GM12872 (cell line): ENCODE results near the gene EZH2.

Experiments used
- TF ChIP-seq, protein P1 (sequence below): IDR thresholded peaks from 3 replicates; pipeline ENCODE4 v1.5.1; 2011; ENCODE audit warnings: low read depth, mild to moderate bottlenecking, low read length, moderate library complexity; ENCODE audit not compliant: insufficient read depth

Gene EZH2

DNA sequence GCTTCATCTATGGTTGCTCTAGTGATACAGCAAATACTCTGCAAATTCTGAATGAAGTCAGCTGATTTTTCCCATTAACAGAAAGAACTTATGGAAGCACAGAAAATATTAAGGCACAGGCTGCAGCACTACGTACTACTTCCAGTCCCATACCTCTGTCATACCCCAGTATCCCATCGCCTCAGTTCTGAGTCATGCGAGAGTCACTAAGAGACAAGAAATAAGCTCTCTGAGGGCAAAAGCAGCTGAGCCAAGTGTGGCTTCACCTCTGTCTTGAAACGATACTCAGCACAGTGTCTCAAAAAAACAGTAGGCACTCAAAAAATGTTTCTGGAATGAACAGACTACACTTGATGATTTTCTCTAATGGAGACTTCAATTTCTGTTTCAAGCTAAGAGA, 48.2 kb downstream of the EZH2 start:
- TF ChIP-seq, protein P1, sequence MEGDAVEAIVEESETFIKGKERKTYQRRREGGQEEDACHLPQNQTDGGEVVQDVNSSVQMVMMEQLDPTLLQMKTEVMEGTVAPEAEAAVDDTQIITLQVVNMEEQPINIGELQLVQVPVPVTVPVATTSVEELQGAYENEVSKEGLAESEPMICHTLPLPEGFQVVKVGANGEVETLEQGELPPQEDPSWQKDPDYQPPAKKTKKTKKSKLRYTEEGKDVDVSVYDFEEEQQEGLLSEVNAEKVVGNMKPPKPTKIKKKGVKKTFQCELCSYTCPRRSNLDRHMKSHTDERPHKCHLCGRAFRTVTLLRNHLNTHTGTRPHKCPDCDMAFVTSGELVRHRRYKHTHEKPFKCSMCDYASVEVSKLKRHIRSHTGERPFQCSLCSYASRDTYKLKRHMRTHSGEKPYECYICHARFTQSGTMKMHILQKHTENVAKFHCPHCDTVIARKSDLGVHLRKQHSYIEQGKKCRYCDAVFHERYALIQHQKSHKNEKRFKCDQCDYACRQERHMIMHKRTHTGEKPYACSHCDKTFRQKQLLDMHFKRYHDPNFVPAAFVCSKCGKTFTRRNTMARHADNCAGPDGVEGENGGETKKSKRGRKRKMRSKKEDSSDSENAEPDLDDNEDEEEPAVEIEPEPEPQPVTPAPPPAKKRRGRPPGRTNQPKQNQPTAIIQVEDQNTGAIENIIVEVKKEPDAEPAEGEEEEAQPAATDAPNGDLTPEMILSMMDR: no peak

DNA sequence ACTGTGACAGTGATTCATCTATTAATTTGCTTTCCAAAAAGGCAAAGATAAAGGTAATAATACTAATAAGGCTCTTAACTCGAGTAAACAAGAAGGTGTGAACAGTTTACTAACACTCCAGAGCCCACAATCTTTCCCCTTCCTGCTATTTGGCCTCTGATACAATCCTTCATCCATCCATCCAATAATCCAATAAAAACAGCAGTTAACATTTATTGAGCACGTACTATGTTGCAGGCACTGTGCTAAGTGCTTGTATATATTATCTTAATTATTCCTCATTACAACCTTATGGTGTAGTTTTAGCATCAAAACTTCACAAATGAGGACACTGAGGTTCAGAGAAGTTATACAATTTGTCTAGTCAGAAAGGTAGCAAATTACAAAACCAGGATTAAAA, 49.5 kb downstream of the EZH2 start:
- TF ChIP-seq, protein P1: no peak

DNA sequence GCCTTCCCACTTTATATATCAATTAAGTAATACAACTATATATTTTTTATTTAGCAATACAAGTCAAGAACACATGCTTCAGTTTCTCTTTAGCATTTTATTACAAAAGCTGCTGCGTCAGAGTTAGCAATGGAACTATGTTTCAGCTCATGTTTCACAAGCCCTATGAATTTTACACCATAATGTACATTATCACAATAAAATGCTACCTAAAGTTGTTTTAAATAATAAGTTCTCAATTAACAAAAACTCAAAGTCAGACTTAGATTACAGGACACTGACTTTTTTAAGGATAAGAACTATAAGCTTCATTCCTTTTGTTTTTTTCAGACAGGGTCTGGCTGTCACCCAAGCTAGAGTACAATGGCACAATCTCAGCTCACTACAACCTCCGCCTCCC, 52.3 kb downstream of the EZH2 start:
- TF ChIP-seq, protein P1: no peak

DNA sequence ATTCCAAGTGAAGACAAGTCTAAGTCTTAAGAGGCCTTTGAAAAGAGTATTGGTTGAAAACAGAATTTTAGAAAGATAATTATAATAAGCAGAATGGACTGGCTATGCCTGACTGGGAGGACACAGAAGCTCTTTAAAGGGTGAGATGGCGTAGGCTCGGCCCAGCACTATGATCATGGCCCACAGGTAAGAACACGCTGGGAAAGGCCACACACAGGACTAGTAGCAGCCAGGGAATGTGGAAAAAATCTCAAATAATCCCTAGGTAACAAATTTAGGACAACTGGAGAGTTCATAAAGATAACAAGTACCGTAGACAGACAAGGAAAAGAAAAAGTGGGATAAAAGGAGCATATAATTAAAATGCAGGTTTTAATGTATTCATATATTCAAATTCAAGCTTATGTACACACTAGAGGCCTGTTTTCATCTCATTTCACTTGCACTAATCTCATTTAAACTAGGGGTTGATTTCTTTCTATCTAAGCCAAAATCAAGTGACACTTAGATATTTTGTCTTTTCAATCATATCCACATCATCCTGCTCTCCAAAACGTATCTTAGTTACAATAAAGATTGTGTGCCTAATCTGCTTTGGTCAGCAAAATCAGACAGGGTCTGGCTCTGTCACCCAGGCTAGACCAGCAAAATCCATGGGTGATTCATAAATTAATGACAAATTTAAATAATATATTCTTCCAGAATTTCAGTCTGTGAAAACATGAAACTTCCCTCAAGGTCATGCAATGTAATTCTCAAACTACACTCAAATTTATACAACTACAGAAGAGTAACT, 53.0 kb downstream of the EZH2 start:
- TF ChIP-seq, protein P1: no peak

DNA sequence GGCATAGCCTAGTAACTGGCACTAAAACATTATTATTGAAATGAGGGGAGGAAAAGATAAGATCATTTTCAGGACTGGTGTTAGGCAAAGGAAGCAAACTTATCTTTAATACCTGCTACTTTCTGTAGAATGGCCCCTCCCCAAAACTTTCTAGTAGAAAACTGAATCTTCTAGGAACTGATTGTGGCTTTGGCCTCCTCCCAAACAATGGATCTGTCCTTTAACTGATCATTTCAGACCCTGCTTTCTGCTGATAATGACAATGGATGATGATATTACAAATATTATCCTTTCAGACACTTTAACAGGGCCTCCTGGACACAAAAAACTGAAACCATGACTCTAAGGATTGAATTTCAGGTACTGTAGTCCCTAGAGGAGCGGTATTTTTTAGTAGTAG, 55.1 kb downstream of the EZH2 start:
- TF ChIP-seq, protein P1: no peak

DNA sequence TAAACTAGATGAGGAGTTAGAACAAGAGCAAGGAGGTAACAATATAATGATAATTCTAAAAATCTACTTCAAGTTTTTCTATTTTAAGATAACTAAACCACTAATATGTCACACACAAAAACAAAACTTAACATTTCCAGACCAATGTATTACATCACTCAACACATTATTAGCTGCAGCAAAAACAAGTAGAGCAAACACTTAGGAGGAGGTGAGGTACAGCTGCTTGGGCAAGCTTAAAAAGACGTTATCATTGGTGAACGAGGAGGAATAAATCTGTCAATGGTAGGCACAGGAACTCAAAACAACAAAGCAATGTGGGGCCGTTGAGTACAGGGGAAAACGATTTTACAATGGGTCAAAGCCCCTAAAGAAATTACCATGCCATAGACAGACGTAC, 58.8 kb downstream of the EZH2 start:
- TF ChIP-seq, protein P1: no peak

DNA sequence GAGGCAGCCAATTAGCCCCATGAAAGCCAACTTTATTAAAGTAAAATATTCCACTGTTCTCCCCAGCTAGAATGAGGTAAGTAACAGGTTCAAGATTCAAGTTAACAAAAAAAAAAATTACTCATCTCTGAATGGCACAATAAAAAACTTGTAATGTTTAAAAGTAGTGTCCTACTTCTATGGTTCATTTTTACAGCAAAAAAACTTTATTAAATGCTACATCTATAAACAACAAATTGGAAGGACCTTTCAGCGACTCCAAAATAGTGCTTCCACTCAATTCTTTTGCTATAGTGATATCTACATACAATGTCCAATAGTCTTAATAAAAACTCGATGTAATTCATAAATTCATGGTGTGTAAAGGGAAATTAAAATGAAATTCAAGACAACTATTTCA, 59.2 kb downstream of the EZH2 start:
- TF ChIP-seq, protein P1: no peak
